Activated naive CD4-positive, alpha-beta T cell treated with anti-CD3 and anti-CD28 coated beads, Interleukin-2, amount 50 U/mL, for 16 hours (primary cell): ENCODE data around the gene DDO.

ENCODE experiments used
- DNase-seq: peaks from one replicate; pipeline ENCODE4 v3.0.0-alpha.2; 2020

The DDO gene

GRCh38 chr6:110419028-110419739 is 3.8 kb upstream of the DDO start:
- DNase-seq, result no peak

- no peak for DNase-seq
Measured at GRCh38 chr6:110418594-110418993, 3.2 kb upstream of the DDO start.

- no peak for DNase-seq
Measured at GRCh38 chr6:110414669-110415068, 706 bp downstream of the DDO start.

GRCh38 chr6:110412360-110412759 is 3.0 kb downstream of the DDO start:
- DNase-seq, result no peak

- no peak for DNase-seq
Measured at GRCh38 chr6:110410511-110410910, 4.9 kb downstream of the DDO start.

GRCh38 chr6:110409794-110410193 is 5.6 kb downstream of the DDO start:
- no peak for DNase-seq

- no peak for DNase-seq
Measured at GRCh38 chr6:110408901-110409300, 6.5 kb downstream of the DDO start.

- DNase-seq, result no peak
Measured at GRCh38 chr6:110404607-110405006, 10.8 kb downstream of the DDO start.

GRCh38 chr6:110401585-110402176 is 13.7 kb downstream of the DDO start:
- no peak for DNase-seq

GRCh38 chr6:110400208-110400607 is 15.2 kb downstream of the DDO start:
- no peak for DNase-seq

GRCh38 chr6:110399219-110400071 is 15.9 kb downstream of the DDO start:
- DNase-seq, result no peak

GRCh38 chr6:110398778-110399177 is 16.6 kb downstream of the DDO start:
- DNase-seq, result no peak

GRCh38 chr6:110395221-110395620 is 20.2 kb downstream of the DDO start:
- no peak for DNase-seq

- DNase-seq, result no peak
Measured at GRCh38 chr6:110394409-110394808, 21.0 kb downstream of the DDO start.

GRCh38 chr6:110392727-110393126 is 22.6 kb downstream of the DDO start:
- DNase-seq, result no peak

GRCh38 chr6:110390404-110390803 is 25.0 kb downstream of the DDO start:
- no peak for DNase-seq

GRCh38 chr6:110389689-110390382 is 25.5 kb downstream of the DDO start:
- DNase-seq, result no peak

GRCh38 chr6:110387986-110388385 is 27.4 kb downstream of the DDO start:
- DNase-seq, result no peak

- no peak for DNase-seq
Measured at GRCh38 chr6:110385458-110385863, 29.9 kb downstream of the DDO start.

- DNase-seq, result no peak
Measured at GRCh38 chr6:110378552-110378951, 36.8 kb downstream of the DDO start.

GRCh38 chr6:110369066-110369465 is 46.3 kb downstream of the DDO start:
- DNase-seq, result no peak

- no peak for DNase-seq
Measured at GRCh38 chr6:110368284-110368683, 47.1 kb downstream of the DDO start.

- DNase-seq, result no peak
Measured at GRCh38 chr6:110367825-110368224, 47.5 kb downstream of the DDO start.
